Kidney epithelial cell (primary cell): ENCODE results near the gene FIGNL2. TPM values are rescaled to one million over a fixed set of nuclear protein-coding genes. Genes with fewer than 3 reads are reported as not detected.

Experiments
- DNase-seq: peaks from one replicate; pipeline ENCODE4 v3.0.0-alpha.2; 2010; ENCODE audit warnings: low read depth
- H3K27me3 ChIP-seq: 2 replicates; pipeline ENCODE4 v1.6.0; 2011; ENCODE audit warnings: low read length; ENCODE audit not compliant: control insufficient read depth, insufficient read depth
- H3K36me3 ChIP-seq: 2 replicates; pipeline ENCODE4 v1.5.1; 2011; ENCODE audit warnings: low read length; ENCODE audit not compliant: control insufficient read depth, insufficient read depth
- H3K4me3 ChIP-seq: 2 replicates; pipeline ENCODE4 v1.5.1; 2011; ENCODE audit warnings: low read depth, mild to moderate bottlenecking, control low read depth, low read length
- CTCF ChIP-seq: IDR thresholded peaks from 2 replicates; pipeline ENCODE4 v1.5.1; 2011; ENCODE audit warnings: mild to moderate bottlenecking, moderate library complexity, low read length, control low read depth, inconsistent platforms; ENCODE audit not compliant: insufficient read depth, poor library complexity, severe bottlenecking
- total RNA-seq: library from RNA; depleted of rRNA; stranded (reverse); fragments of >200 nt; gene quantifications from 2 replicates; pipeline ENCODE4 v1.2.3, GENCODE V29; 2015

FIGNL2 gene
- total RNA-seq, 1 donor from 2014 or later, result 2.6 TPM

- H3K4me3 ChIP-seq, result no peak overlapping the region
- peaks cover 2% of the 10 kb centered on the region for H3K27me3 ChIP-seq
- no peaks in the 10 kb centered on the region for H3K36me3 ChIP-seq
- no peak for TF ChIP-seq CTCF
- DNase-seq, result no peak
Observed at GRCh38 chr12:51812871-51813270, 35.6 kb downstream of the FIGNL2 start.

DNA sequence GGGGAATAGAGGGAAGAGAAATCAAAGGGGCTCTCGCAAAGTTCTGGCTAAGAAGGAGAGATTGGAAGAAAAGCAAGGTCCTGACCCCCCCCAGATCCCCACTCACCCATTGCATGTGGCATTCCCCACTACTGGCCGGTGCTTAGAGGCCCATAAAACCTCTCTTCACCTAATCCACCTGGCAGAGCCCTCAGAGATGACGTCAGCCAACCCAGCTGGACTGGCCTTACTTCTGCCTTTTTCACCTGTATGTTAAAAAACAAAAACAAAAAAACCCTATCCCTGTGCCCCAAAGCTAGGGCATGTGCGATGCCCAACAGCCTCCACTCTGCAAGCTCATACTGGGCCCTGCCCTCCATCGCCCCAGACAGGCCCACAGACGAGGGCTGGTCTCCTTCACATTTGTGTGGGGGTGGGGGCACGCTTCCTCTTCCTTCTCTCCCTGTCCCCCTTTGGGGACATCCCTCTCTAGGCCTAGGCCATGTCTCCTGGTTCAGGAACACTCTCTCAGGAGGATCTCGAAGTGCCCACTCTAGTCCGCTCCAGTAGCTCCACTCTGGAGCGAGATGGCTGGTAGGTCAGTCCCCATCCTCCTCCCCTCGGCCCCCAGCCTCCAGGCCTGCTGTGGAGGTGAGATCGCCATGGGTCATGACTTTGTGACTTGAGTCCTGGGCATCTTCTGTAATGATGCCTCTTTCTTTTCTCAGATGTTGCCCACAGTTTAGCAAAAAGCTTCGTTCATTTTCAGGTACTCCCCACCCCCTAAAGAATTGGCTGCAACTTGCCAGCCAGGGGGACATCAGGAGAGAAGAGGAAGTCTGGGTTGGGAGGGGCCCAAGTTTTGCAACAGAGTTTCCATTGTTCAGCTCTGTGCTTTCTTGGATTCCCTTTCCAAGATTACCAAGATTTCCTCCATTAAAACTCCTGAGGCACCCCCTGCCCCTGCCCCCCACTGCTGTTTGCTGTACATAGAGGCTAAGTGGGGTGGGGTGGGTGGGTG is 37.0 kb downstream of the FIGNL2 start:
- DNase-seq, result no peak

DNA sequence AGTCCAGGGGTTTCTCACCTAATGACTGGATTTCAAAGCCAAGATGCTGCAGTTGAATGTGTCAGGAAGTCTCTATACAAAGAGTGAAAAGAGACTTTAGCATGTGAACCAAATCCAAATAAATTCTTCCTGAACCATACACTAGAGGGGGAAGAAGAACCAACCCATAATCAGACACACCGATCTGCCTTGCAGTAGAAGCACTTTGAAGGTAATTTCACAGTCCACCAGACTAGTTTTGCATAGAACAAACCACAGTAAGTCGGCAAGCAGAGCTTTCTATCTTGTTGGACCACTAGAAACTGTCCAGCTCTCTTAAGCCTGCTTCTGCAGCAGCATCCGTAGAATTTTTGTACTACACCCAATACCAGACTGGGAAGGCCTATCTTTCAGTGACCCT is 39.3 kb downstream of the FIGNL2 start:
- no peak for TF ChIP-seq CTCF

More for the DNA sequence above, 37.0 kb downstream of the FIGNL2 start:
- Histone ChIP-seq H3K4me3 (no peak overlapping the region), H3K36me3 (no peaks in the 10 kb centered on the region), H3K27me3 (peaks cover 3% of the 10 kb centered on the region)
- no peak for TF ChIP-seq CTCF

DNA sequence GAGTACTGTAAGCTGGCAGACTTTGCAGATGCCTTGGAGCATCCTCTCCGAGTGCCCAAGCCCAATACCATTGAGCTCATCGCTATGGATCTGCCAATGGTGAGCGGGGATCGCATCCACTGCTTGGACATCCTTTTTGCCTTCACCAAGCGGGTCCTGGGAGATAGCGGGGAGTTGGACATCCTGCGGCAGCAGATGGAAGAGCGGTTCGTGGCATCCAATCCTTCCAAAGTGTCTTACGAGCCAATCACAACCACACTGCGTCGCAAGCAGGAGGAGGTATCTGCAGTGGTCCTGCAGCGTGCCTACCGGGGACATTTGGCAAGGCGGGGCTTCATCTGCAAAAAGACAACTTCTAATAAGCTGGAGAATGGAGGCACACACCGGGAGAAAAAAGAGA is 41.6 kb downstream of the FIGNL2 start:
- TF ChIP-seq CTCF, result no peak
- Histone ChIP-seq H3K27me3 (peaks cover 2% of the 10 kb centered on the region), H3K36me3 (no peaks in the 10 kb centered on the region), H3K4me3 (no peak overlapping the region)
- DNase-seq, result no peak

More for the DNA sequence above, 39.3 kb downstream of the FIGNL2 start:
- H3K27me3 ChIP-seq, result peaks cover 2% of the 10 kb centered on the region
- H3K4me3 ChIP-seq, result no peak overlapping the region
- DNase-seq, result no peak
- H3K36me3 ChIP-seq, result no peaks in the 10 kb centered on the region

DNA sequence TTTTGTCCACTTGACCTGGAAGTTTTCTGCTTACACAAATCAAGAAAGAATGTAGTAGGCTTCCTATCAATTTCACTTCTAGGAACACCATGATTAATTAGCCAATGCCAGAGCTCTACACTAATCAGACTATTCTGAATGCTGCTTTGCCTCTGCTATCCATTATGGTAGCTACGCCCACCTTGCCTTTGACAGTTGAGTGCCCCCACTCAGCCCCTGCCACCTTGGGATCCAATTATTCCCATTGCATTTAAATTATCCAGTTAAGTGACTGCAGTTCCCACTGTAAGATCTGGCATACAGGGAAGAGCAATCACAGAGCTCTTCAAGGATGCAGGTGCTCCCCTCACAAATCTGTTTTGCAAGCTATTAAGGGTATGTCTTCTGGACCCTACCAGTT is 47.5 kb downstream of the FIGNL2 start:
- H3K4me3 ChIP-seq, result no peak overlapping the region
- TF ChIP-seq CTCF, result no peak
- H3K36me3 ChIP-seq, result no peaks in the 10 kb centered on the region
- no peak for DNase-seq
- H3K27me3 ChIP-seq, result no peaks in the 10 kb centered on the region
